GM12878 (cell line): ENCODE measurements around the gene CABP7. TPM values are rescaled to one million over a fixed set of nuclear protein-coding genes. Genes with fewer than 3 reads are reported as not detected.
A peak's percentile ranks its signal among the peaks of the same experiment; 100 is the strongest.

Source experiments
- ATAC-seq: fragments of 200-7000 bp; cut with Tn5 transposase; 3 replicates; pipeline ENCODE4 v1.9.1; 2020; ENCODE audit warnings: mild to moderate bottlenecking, moderate library complexity
- BruUV-seq: library from RNA; stranded (reverse); fragments of 400-500 nt; replicated peaks from 2 replicates; lab custom pipeline; 2021; lab: Mats Ljungman, UMichigan
- CTCF ChIA-PET: fragments of 300-600 bp; sonication (Branson Sonifier 250); formaldehyde crosslinking; extraction: SDS; loops from one replicate; lab custom pipeline; 2021; ENCODE audit warnings: inconsistent platforms; lab: Yijun Ruan, JAX
- POLR2A ChIA-PET: fragments of 350-600 bp; formaldehyde crosslinking; extraction: SDS; loops from one replicate; lab custom pipeline; 2021; ENCODE audit warnings: inconsistent platforms; lab: Charles Lee
- RAD21 ChIA-PET: fragments of 300-600 bp; sonication (Branson Sonifier 250); formaldehyde crosslinking; loops from one replicate; lab custom pipeline; 2023; ENCODE audit warnings: antibody characterized with exemption; ENCODE audit not compliant: unreplicated experiment; lab: Charles Lee
- SMC1A ChIA-PET: fragments of 300-600 bp; sonication (Branson Sonifier 250); formaldehyde crosslinking; loops from one replicate; lab custom pipeline; 2023; ENCODE audit not compliant: unreplicated experiment, uncharacterized antibody; lab: Charles Lee
- DNase-seq: peaks from one replicate; pipeline ENCODE4 v3.0.0-alpha.2; 2011; ENCODE audit warnings: low read depth, low spot score
- FAIRE-seq: peaks from 3 replicates; lab custom pipeline; 2011; peaks lifted over from hg19 to GRCh38; lab: Jason Lieb, UNC
- H2AFZ ChIP-seq: 2 replicates; pipeline ENCODE4 v1.6.0; 2011; ENCODE audit warnings: low read depth, low read length, control low read depth; ENCODE audit not compliant: control insufficient read depth
- H3K27ac ChIP-seq: 2 replicates; pipeline ENCODE4 v1.5.1; 2011; ENCODE audit warnings: control low read depth; ENCODE audit not compliant: control insufficient read depth, insufficient read depth
- H3K27me3 ChIP-seq, 2 experiments: replicated peaks in 1 of 2; 2 replicates each; pipeline versions ENCODE4 v1.6.0 to v1.6.1; 2011; ENCODE audit warnings: low read length in 1 of 2; ENCODE audit not compliant: control insufficient read depth in 2 of 2, insufficient read depth in 2 of 2
- H3K36me3 ChIP-seq, 2 experiments: 2 replicates each; pipeline ENCODE4 v1.5.1; 2011; ENCODE audit warnings: low read length in 1 of 2; ENCODE audit not compliant: control insufficient read depth in 2 of 2, insufficient read depth in 2 of 2
- H3K4me1 ChIP-seq: 2 replicates; pipeline ENCODE4 v1.6.1; 2011; ENCODE audit warnings: mild to moderate bottlenecking, low read length, moderate library complexity, mixed read lengths; ENCODE audit not compliant: control insufficient read depth, insufficient read depth
- H3K4me2 ChIP-seq: 2 replicates; pipeline ENCODE4 v1.6.0; 2011; ENCODE audit warnings: control low read depth; ENCODE audit not compliant: control insufficient read depth, insufficient read depth
- H3K4me3 ChIP-seq: fragments of 200-600 bp; sonication (generic); 2 replicates; pipeline ENCODE4 v1.5.1; 2016
- H3K79me2 ChIP-seq: 2 replicates; pipeline ENCODE4 v1.6.0; 2011; ENCODE audit warnings: low read length; ENCODE audit not compliant: control insufficient read depth, insufficient read depth
- H3K9ac ChIP-seq: 2 replicates; pipeline ENCODE4 v1.8.0; 2011; ENCODE audit warnings: low read length, control low read depth, mixed read lengths; ENCODE audit not compliant: control insufficient read depth, insufficient read depth
- H3K9me3 ChIP-seq: replicated peaks from 3 replicates; pipeline ENCODE4 v1.5.1; 2011; ENCODE audit warnings: mild to moderate bottlenecking, low read length; ENCODE audit not compliant: control insufficient read depth, insufficient read depth
- H4K20me1 ChIP-seq: 2 replicates; pipeline ENCODE4 v1.6.0; 2011; ENCODE audit not compliant: control insufficient read depth, insufficient read depth
- BCLAF1 ChIP-seq: fragments of 450-650 bp; IDR thresholded peaks from 2 replicates; pipeline ENCODE4 v1.6.1; 2017; ENCODE audit warnings: antibody characterized with exemption, mild to moderate bottlenecking, moderate library complexity
- CBX5 ChIP-seq: sonication (generic); IDR thresholded peaks from 2 replicates; pipeline ENCODE4 v1.6.1; 2016; ENCODE audit warnings: low read depth, moderate library complexity, mild to moderate bottlenecking, inconsistent platforms
- CHD1 ChIP-seq: IDR thresholded peaks from 2 replicates; pipeline ENCODE4 v1.6.1; 2012; ENCODE audit warnings: low read depth, low read length, improper control_type of control experiment
- CHD4 ChIP-seq: fragments of 200-600 bp; sonication (generic); IDR thresholded peaks from 2 replicates; pipeline ENCODE4 v1.6.1; 2016; ENCODE audit warnings: mild to moderate bottlenecking
- IKZF2 ChIP-seq, 2 experiments: fragments of 450-650 bp; IDR thresholded peaks; 2 replicates each; pipeline ENCODE4 v1.6.1; 2017; ENCODE audit warnings: mild to moderate bottlenecking in 2 of 2, moderate library complexity in 2 of 2
- KAT2A ChIP-seq: conservative IDR thresholded peaks from 2 replicates; pipeline ENCODE4 v1.6.1; 2011; ENCODE audit warnings: low read depth, low read length; ENCODE audit not compliant: control insufficient read depth
- MEF2B ChIP-seq: fragments of 450-650 bp; IDR thresholded peaks from 2 replicates; pipeline ENCODE4 v1.6.1; 2018; ENCODE audit warnings: mild to moderate bottlenecking, moderate library complexity; ENCODE audit not compliant: partially characterized antibody, poor library complexity, severe bottlenecking
- MTA3 ChIP-seq: IDR thresholded peaks from 2 replicates; pipeline ENCODE4 v1.6.1; 2012; ENCODE audit warnings: low read length, inconsistent platforms, borderline replicate concordance
- NFYA ChIP-seq: IDR thresholded peaks from 2 replicates; pipeline ENCODE4 v1.6.1; 2011; ENCODE audit warnings: low read depth, mild to moderate bottlenecking, low read length, improper control_type of control experiment, borderline replicate concordance
- RAD51 ChIP-seq: fragments of 450-650 bp; IDR thresholded peaks from 2 replicates; pipeline ENCODE4 v1.6.1; 2016; ENCODE audit warnings: moderate library complexity, mild to moderate bottlenecking, inconsistent platforms
- RELA ChIP-seq: fragments of 450-650 bp; IDR thresholded peaks from 2 replicates; pipeline ENCODE4 v1.8.0; 2014; ENCODE audit warnings: borderline replicate concordance; ENCODE audit not compliant: partially characterized antibody
- REST ChIP-seq: IDR thresholded peaks from 2 replicates; pipeline ENCODE4 v1.6.1; 2012; ENCODE audit warnings: mild to moderate bottlenecking, low read depth, low read length
- SIN3A ChIP-seq: IDR thresholded peaks from 2 replicates; pipeline ENCODE4 v1.6.1; 2012; ENCODE audit warnings: low read depth, low read length, improper control_type of control experiment
- SIX5 ChIP-seq: IDR thresholded peaks from 2 replicates; pipeline ENCODE4 v1.6.1; 2011; ENCODE audit warnings: mild to moderate bottlenecking, low read depth, low read length, moderate library complexity; ENCODE audit not compliant: severe bottlenecking
- ZNF622 ChIP-seq: fragments of 450-650 bp; IDR thresholded peaks from 2 replicates; pipeline ENCODE4 v1.6.1; 2017; ENCODE audit warnings: mild to moderate bottlenecking, inconsistent platforms
- WGBS: methylation state at CpG from one replicate; pipeline ENCODE4 v1.1.6; 2016; ENCODE audit warnings: low lambda C conversion rate; ENCODE audit not compliant: insufficient replicate concordance, insufficient coverage; ENCODE audit errors: missing lambda C conversion rate; 5-methylcytosine and 5-hydroxymethylcytosine counted together
- in situ Hi-C: fragments of 300-500 bp; cut with MboI; formaldehyde crosslinking; loops from 9 replicates; pipeline ENCODE4 v1.14.3; 2018; ENCODE audit warnings: mixed read lengths
- intact Hi-C: fragments of 100-400 bp; cut with micrococcal nuclease; formaldehyde crosslinking; loops from one replicate; pipeline ENCODE4 v1.14.2; 2022; ENCODE audit not compliant: unreplicated experiment
- polyA plus RNA-seq, 11 experiments: library from polyadenylated mRNA; depleted of rRNA in 4 of 11; unstranded in 6 of 11; stranded (reverse) in 5 of 11; fragments of >200 nt; fragmentation: Nextera tagmentation in 4 of 11; fragmentation: Illumina TruSeq in 1 of 11; extraction: Ambion mirVana in 4 of 11; extraction: Trizol in 1 of 11; gene quantifications; 1 replicate in 1 of 11; 2 replicates in 10 of 11; pipeline versions ENCODE4 v1.2.1 to v1.2.3, GENCODE V29; 2011 to 2016; ENCODE audit warnings: inconsistent platforms in 2 of 11, missing spikeins in 2 of 11, low read depth in 1 of 11
- total RNA-seq, 4 experiments: library from RNA; depleted of rRNA in 3 of 4; stranded (reverse); fragments of >200 nt in 3 of 4; fragmentation: Illumina TruSeq in 1 of 4; extraction: Trizol in 1 of 4; gene quantifications; 2 replicates each; pipeline versions ENCODE4 v1.2.1 to v1.2.3, GENCODE V29; 2013 to 2021
- TF ChIP-seq, protein P1 (sequence below): IDR thresholded peaks from 2 replicates; pipeline ENCODE4 v1.6.1; 2012; ENCODE audit warnings: low read depth, low read length, improper control_type of control experiment
- TF ChIP-seq, protein P2 (sequence below): IDR thresholded peaks from 2 replicates; pipeline ENCODE4 v1.6.1; 2011; ENCODE audit warnings: mild to moderate bottlenecking, low read depth, low read length, moderate library complexity; ENCODE audit not compliant: insufficient replicate concordance

Gene CABP7
- total and polyA plus RNA-seq, 10 of the 15 experiments (the other 5 are each of a cell fraction or from before 2014, with no cell fraction given): 0.02 to 0.18 (median 0.05) TPM; not detected in 5

DNA sequence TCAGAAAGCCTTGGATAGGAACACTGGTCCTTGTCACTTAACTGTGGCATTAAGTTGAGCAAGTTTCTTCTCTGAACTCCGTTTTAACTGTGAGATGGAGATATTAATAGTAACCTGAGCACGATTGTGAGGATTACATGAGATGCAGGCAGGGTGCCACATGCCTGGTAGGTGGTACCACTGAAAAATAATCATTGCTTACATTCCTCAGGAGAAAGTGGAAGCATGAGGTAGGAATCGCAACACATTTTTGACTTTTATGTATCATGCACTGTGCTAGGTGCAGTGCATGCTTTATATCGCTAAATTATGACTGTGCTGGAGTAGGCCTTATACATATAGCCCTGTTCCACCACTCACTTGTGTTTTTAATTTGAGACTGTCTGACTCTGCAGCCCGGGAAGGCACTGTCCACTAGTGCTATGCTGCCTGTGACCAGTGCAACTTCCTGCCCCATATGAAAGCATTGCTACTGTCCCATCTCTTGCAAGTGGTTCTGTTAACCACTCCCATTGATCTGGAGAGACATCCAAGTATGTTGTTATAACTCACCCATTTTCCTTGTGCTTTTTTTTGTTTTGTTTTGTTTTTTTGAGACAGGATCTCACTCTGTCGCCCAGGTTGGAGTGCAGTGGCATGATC lies 48.4 kb downstream of the CABP7 start:
- Histone ChIP-seq H3K9me3 (no peaks in the 10 kb centered on the region; the same call in 2 of the 3 replicates), H3K27ac (peak overlapping the region; percentile 83), H3K9ac (peak overlapping the region; percentile 92), H3K36me3 (peaks cover 2 to 8% of the 10 kb centered on the region in 2 experiments), H3K4me1 (peaks cover 4% of the 10 kb centered on the region), H3K79me2 (peaks cover 30% of the 10 kb centered on the region), H3K27me3 (no peaks in the 10 kb centered on the region), H3K4me3 (peak overlapping the region; percentile 98), H4K20me1 (no peaks in the 10 kb centered on the region), H3K4me2 (peak overlapping the region; percentile 98), H2AFZ (no peak overlapping the region)
- in situ Hi-C loops: no loop called here
- 46% methylated on average over 6 of the region's 6 CpGs for WGBS
- ChIA-PET CTCF (interaction anchor here (0.5 kb wide), 1 partner anchor 21 kb away, joined by 3 read pairs; no protein-coding TSS in a partner anchor), SMC1A (no interaction called here), RAD21 (no interaction called here), POLR2A (no interaction called here)
- no peak for TF ChIP-seq CHD1
- no peak for TF ChIP-seq BCLAF1
- TF ChIP-seq ZNF622: no peak
- TF ChIP-seq, protein P1, sequence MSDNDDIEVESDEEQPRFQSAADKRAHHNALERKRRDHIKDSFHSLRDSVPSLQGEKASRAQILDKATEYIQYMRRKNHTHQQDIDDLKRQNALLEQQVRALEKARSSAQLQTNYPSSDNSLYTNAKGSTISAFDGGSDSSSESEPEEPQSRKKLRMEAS: no peak
- no peak for TF ChIP-seq SIN3A
- no peak for TF ChIP-seq RELA
- TF ChIP-seq CHD4: no peak
- no peak for TF ChIP-seq MTA3
- TF ChIP-seq SIX5: no peak
- no peak for TF ChIP-seq REST
- no peak for TF ChIP-seq MEF2B
- TF ChIP-seq, protein P2, sequence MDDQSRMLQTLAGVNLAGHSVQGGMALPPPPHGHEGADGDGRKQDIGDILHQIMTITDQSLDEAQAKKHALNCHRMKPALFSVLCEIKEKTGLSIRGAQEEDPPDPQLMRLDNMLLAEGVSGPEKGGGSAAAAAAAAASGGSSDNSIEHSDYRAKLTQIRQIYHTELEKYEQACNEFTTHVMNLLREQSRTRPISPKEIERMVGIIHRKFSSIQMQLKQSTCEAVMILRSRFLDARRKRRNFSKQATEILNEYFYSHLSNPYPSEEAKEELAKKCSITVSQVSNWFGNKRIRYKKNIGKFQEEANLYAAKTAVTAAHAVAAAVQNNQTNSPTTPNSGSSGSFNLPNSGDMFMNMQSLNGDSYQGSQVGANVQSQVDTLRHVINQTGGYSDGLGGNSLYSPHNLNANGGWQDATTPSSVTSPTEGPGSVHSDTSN: no peak
- no peak for TF ChIP-seq KAT2A
- TF ChIP-seq NFYA: no peak
- TF ChIP-seq CBX5: no peak
- no peak for TF ChIP-seq RAD51
- no peak for TF ChIP-seq IKZF2 (IDR thresholded peaks at IDR 0.05)
- ATAC-seq (no peak), DNase-seq (no peak), FAIRE-seq (no peak)
- no TSS peak for BruUV-seq
- intact Hi-C loops: no loop called here
